ENCODE results near the gene NT5M. TPM values are rescaled to one million over a fixed set of nuclear protein-coding genes. Genes with fewer than 3 reads are reported as not detected.
"Not testable (repeated sequence)": the region's sequence is repeated elsewhere in the genome, so short reads cannot be mapped to it uniquely, and the experiment has no call there.

Gene NT5M
- total RNA-seq, 1 donor from 2014 or later = 8.5 TPM

- ATAC-seq (ENCODE audit: poor library complexity) = no peak
- DNase-seq = no peak
- intact Hi-C loops (cut with DNase I) = no loop called here
These were observed 78.9 kb downstream of the NT5M start for GRCh38 chr17:17382065-17382459.

- intact Hi-C loops (cut with DNase I) = no loop called here
These were observed 79.8 kb downstream of the NT5M start for GRCh38 chr17:17382971-17383370.

GRCh38 chr17:17383431-17384290 is 80.5 kb downstream of the NT5M start:
- DNase-seq; intact Hi-C loops (cut with DNase I); ATAC-seq (ENCODE audit: poor library complexity): not testable (repeated sequence)

More at GRCh38 chr17:17382971-17383370, 79.8 kb downstream of the NT5M start:
- no peak for DNase-seq
- no peak for ATAC-seq (ENCODE audit: poor library complexity)

- intact Hi-C loops (cut with DNase I) = no loop called here
- ATAC-seq (ENCODE audit: poor library complexity) (no peak), DNase-seq (no peak)
These were observed 81.1 kb downstream of the NT5M start for GRCh38 chr17:17384291-17384615.

GRCh38 chr17:17384961-17385360 is 81.8 kb downstream of the NT5M start:
- intact Hi-C loops (cut with DNase I) = no loop called here
- DNase-seq = peak; percentile 17

GRCh38 chr17:17385491-17385890 is 82.3 kb downstream of the NT5M start:
- DNase-seq (no peak), ATAC-seq (ENCODE audit: poor library complexity) (peak; percentile 13)
- intact Hi-C loops (cut with DNase I) = no loop called here

More at GRCh38 chr17:17384961-17385360, 81.8 kb downstream of the NT5M start:
- ATAC-seq (ENCODE audit: poor library complexity) = no peak

- DNase-seq (peak; percentile 56), ATAC-seq (ENCODE audit: poor library complexity) (peak; percentile 34)
- intact Hi-C loops (cut with DNase I) = no loop called here
These were observed 83.1 kb downstream of the NT5M start for GRCh38 chr17:17386094-17386800.

- DNase-seq (no peak), ATAC-seq (ENCODE audit: poor library complexity) (no peak)
- intact Hi-C loops (cut with DNase I) = no loop called here
These were observed 83.9 kb downstream of the NT5M start for GRCh38 chr17:17387017-17387497.

- intact Hi-C loops (cut with DNase I) = no loop called here
- DNase-seq (no peak), ATAC-seq (ENCODE audit: poor library complexity) (peak; percentile 15)
These were observed 84.6 kb downstream of the NT5M start for GRCh38 chr17:17387498-17388362.

- intact Hi-C loops (cut with DNase I) = no loop called here
- DNase-seq (no peak), ATAC-seq (ENCODE audit: poor library complexity) (no peak)
These were observed 85.7 kb downstream of the NT5M start for GRCh38 chr17:17388657-17389496.

- no peak for ATAC-seq (ENCODE audit: poor library complexity)
- intact Hi-C loops (cut with DNase I) = no loop called here
- DNase-seq = no peak
These were observed 88.6 kb downstream of the NT5M start for GRCh38 chr17:17391668-17392370.

- DNase-seq (no peak), ATAC-seq (ENCODE audit: poor library complexity) (no peak)
- intact Hi-C loops (cut with DNase I) = no loop called here
These were observed 90.8 kb downstream of the NT5M start for GRCh38 chr17:17393976-17394375.

GRCh38 chr17:17394494-17394893 is 91.3 kb downstream of the NT5M start:
- intact Hi-C loops (cut with DNase I) = no loop called here
- DNase-seq (no peak), ATAC-seq (ENCODE audit: poor library complexity) (no peak)

GRCh38 chr17:17395246-17395802 is 92.2 kb downstream of the NT5M start:
- ATAC-seq (ENCODE audit: poor library complexity) (no peak), DNase-seq (peak; percentile 73)
- intact Hi-C loops (cut with DNase I) = no loop called here

GRCh38 chr17:17395885-17396284 is 92.7 kb downstream of the NT5M start:
- intact Hi-C loops (cut with DNase I) = no loop called here
- DNase-seq (no peak), ATAC-seq (ENCODE audit: poor library complexity) (no peak)

All from Right ventricle myocardium superior (tissue), 1 donor.